GM18508 (cell line): ENCODE results near the gene TBC1D5.
A peak's percentile ranks its signal among the peaks of the same experiment; 100 is the strongest.

Experiments
- ATAC-seq: cut with Tn5 transposase; IDR thresholded peaks from one replicate; pipeline ENCODE4 v1.9.1; 2021; ENCODE audit warnings: moderate number of reproducible peaks; ENCODE audit not compliant: insufficient read depth, unreplicated experiment

The TBC1D5 gene

GRCh38 chr3:17207019-17207418 lies 535.4 kb downstream of the TBC1D5 start:
- ATAC-seq: no peak

- ATAC-seq: no peak
Observed at GRCh38 chr3:17204049-17204650, 538.3 kb downstream of the TBC1D5 start.

- no peak for ATAC-seq
Observed at GRCh38 chr3:17201538-17201937, 540.9 kb downstream of the TBC1D5 start.

- ATAC-seq: peak; percentile 64
Observed at GRCh38 chr3:17195856-17196604, 546.4 kb downstream of the TBC1D5 start.

GRCh38 chr3:17195192-17195611 lies 547.2 kb downstream of the TBC1D5 start:
- ATAC-seq: peak; percentile 93

GRCh38 chr3:17194116-17194515 lies 548.3 kb downstream of the TBC1D5 start:
- no peak for ATAC-seq

- no peak for ATAC-seq
Observed at GRCh38 chr3:17192995-17193394, 549.4 kb downstream of the TBC1D5 start.

- no peak for ATAC-seq
Observed at GRCh38 chr3:17190353-17191078, 551.9 kb downstream of the TBC1D5 start.

GRCh38 chr3:17188378-17188777 lies 554.1 kb downstream of the TBC1D5 start:
- ATAC-seq: no peak

- ATAC-seq: no peak
Observed at GRCh38 chr3:17187589-17188184, 554.7 kb downstream of the TBC1D5 start.

GRCh38 chr3:17183951-17184550 lies 558.4 kb downstream of the TBC1D5 start:
- ATAC-seq: no peak

GRCh38 chr3:17182166-17182565 lies 560.3 kb downstream of the TBC1D5 start:
- ATAC-seq: no peak

- no peak for ATAC-seq
Observed at GRCh38 chr3:17181413-17181907, 561.0 kb downstream of the TBC1D5 start.

- no peak for ATAC-seq
Observed at GRCh38 chr3:17179381-17180205, 562.8 kb downstream of the TBC1D5 start.

- no peak for ATAC-seq
Observed at GRCh38 chr3:17176757-17177156, 565.7 kb downstream of the TBC1D5 start.

GRCh38 chr3:17175187-17175807 lies 567.1 kb downstream of the TBC1D5 start:
- no peak for ATAC-seq

- no peak for ATAC-seq
Observed at GRCh38 chr3:17166369-17166768, 576.1 kb downstream of the TBC1D5 start.

GRCh38 chr3:17162116-17162515 lies 580.3 kb downstream of the TBC1D5 start:
- no peak for ATAC-seq

- no peak for ATAC-seq
Observed at GRCh38 chr3:17160597-17160996, 581.8 kb downstream of the TBC1D5 start.
